Vagina (tissue), 2 donors: Measurements from ENCODE around the gene SPACA4. TPM values are rescaled to one million over a fixed set of nuclear protein-coding genes. Genes with fewer than 3 reads are reported as not detected.

ENCODE experiments used
- DNase-seq, 2 donors: peaks; one replicate each; pipeline ENCODE4 v3.0.0-alpha.2; 2017; ENCODE audit errors: extremely low spot score in 2 of 2
- H3K27ac ChIP-seq: fragments of 200-600 bp; sonication (generic); one replicate; pipeline ENCODE4 v1.5.1; 2019
- H3K27me3 ChIP-seq: fragments of 200-600 bp; sonication (generic); one replicate; pipeline ENCODE4 v1.5.1; 2019
- H3K36me3 ChIP-seq, 2 donors: fragments of 200-600 bp; sonication (generic); one replicate each; pipeline ENCODE4 v1.5.1; 2017 to 2019
- H3K4me1 ChIP-seq: fragments of 200-600 bp; sonication (generic); one replicate; pipeline ENCODE4 v1.5.1; 2019
- H3K4me3 ChIP-seq, 2 donors: fragments of 200-600 bp; sonication (generic); 1 replicate in 1 of 2; 2 replicates in 1 of 2; pipeline ENCODE4 v1.5.1; 2016 to 2019
- H3K9me3 ChIP-seq: fragments of 200-600 bp; sonication (generic); one replicate; pipeline ENCODE4 v1.5.1; 2019
- POLR2A ChIP-seq, 2 donors: fragments of 450-650 bp; IDR thresholded peaks; one replicate each; pipeline ENCODE4 v1.6.1; 2017; ENCODE audit warnings: antibody characterized with exemption in 2 of 2, mild to moderate bottlenecking in 2 of 2, moderate library complexity in 2 of 2
- POLR2AphosphoS5 ChIP-seq, 2 donors: sonication (generic); formaldehyde crosslinking; IDR thresholded peaks; one replicate each; pipeline ENCODE4 v1.9.0; 2017; ENCODE audit warnings: antibody characterized with exemption in 2 of 2, mild to moderate bottlenecking in 2 of 2, low read depth in 1 of 2; ENCODE audit not compliant: insufficient read depth in 1 of 2
- intact Hi-C: fragments of 100-400 bp; cut with DNase I; formaldehyde crosslinking; loops from one replicate; pipeline ENCODE4 v1.15.1; 2023
- total RNA-seq: library from RNA; depleted of rRNA; stranded (reverse); fragments of >200 nt; gene quantifications from one replicate; pipeline ENCODE4 v1.2.3, GENCODE V29; 2016
- TF ChIP-seq, protein P1 (sequence below), 3 experiments: fragments of 450-650 bp in 2 of 3; fragments of 200-600 bp in 1 of 3; sonication (generic) in 1 of 3; IDR thresholded peaks; one replicate each; pipeline ENCODE4 v1.5.1; 2017 to 2019; ENCODE audit warnings: antibody characterized with exemption in 3 of 3, mild to moderate bottlenecking in 2 of 3, moderate library complexity in 2 of 3

The SPACA4 gene
- total RNA-seq, 1 donor from 2014 or later = 3.9 TPM

- Histone ChIP-seq H3K9me3 (no peaks in the 10 kb centered on the region), H3K36me3 (peaks cover 0 to 31% of the 10 kb centered on the region in 2 donors), H3K27ac (peak overlapping the region; percentile 93), H3K27me3 (no peaks in the 10 kb centered on the region), H3K4me3 (peak overlapping the region; percentile 64 to 95), H3K4me1 (peaks cover 46% of the 10 kb centered on the region)
- intact Hi-C loops = no loop called here
- TF ChIP-seq, protein P1, sequence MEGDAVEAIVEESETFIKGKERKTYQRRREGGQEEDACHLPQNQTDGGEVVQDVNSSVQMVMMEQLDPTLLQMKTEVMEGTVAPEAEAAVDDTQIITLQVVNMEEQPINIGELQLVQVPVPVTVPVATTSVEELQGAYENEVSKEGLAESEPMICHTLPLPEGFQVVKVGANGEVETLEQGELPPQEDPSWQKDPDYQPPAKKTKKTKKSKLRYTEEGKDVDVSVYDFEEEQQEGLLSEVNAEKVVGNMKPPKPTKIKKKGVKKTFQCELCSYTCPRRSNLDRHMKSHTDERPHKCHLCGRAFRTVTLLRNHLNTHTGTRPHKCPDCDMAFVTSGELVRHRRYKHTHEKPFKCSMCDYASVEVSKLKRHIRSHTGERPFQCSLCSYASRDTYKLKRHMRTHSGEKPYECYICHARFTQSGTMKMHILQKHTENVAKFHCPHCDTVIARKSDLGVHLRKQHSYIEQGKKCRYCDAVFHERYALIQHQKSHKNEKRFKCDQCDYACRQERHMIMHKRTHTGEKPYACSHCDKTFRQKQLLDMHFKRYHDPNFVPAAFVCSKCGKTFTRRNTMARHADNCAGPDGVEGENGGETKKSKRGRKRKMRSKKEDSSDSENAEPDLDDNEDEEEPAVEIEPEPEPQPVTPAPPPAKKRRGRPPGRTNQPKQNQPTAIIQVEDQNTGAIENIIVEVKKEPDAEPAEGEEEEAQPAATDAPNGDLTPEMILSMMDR (IDR thresholded peaks at IDR 0.05) = no peak
- DNase-seq = no peak
These were observed 10.8 kb downstream of the SPACA4 start for GRCh38 chr19:48617146-48617937.

- Histone ChIP-seq H3K36me3 (peaks cover 0 to 31% of the 10 kb centered on the region in 2 donors), H3K9me3 (no peaks in the 10 kb centered on the region), H3K4me3 (peak overlapping the region; percentile 64 to 95), H3K4me1 (peaks cover 53% of the 10 kb centered on the region), H3K27me3 (no peaks in the 10 kb centered on the region), H3K27ac (peak overlapping the region; percentile 93)
- TF ChIP-seq POLR2A (IDR thresholded peaks at IDR 0.05) = no peak
- intact Hi-C loops = no loop called here
- no peak for DNase-seq
These were observed 11.9 kb downstream of the SPACA4 start for GRCh38 chr19:48618278-48618915.

GRCh38 chr19:48618916-48619691 lies 12.6 kb downstream of the SPACA4 start, which contains the start of the genes RPL18 and SPHK2:
TSS of gene RPL18 (minus strand) at chr19:48619178. CDS start at chr19:48619143, 35 bp downstream.
TSS of gene SPHK2 (plus strand) at chr19:48619506. CDS start at chr19:48620515, 1,009 bp downstream.
- DNase-seq = peak; percentile 99 to 100
- H3K4me3 ChIP-seq = peak within 1 kb of the TSS; percentile 64 to 95
- intact Hi-C loops = no loop called here
- TF ChIP-seq, protein P1 (IDR thresholded peaks at IDR 0.05) = no peak
- peak; percentile 99 for TF ChIP-seq POLR2AphosphoS5 (IDR thresholded peaks at IDR 0.05; ENCODE audit: insufficient read depth in 1 of 2, low read depth in 1 of 2)
- TF ChIP-seq POLR2A (IDR thresholded peaks at IDR 0.05) = peak in 1 of 2 donors; percentile 78
- H3K27me3 ChIP-seq = no peaks in the 10 kb centered on the region
- peaks cover 58% of the 10 kb centered on the region for H3K4me1 ChIP-seq
- H3K36me3 ChIP-seq = peaks cover 0 to 31% of the 10 kb centered on the region in 2 donors
- H3K9me3 ChIP-seq = no peaks in the 10 kb centered on the region
- H3K27ac ChIP-seq = peak within 1 kb of the TSS; percentile 93

DNA sequence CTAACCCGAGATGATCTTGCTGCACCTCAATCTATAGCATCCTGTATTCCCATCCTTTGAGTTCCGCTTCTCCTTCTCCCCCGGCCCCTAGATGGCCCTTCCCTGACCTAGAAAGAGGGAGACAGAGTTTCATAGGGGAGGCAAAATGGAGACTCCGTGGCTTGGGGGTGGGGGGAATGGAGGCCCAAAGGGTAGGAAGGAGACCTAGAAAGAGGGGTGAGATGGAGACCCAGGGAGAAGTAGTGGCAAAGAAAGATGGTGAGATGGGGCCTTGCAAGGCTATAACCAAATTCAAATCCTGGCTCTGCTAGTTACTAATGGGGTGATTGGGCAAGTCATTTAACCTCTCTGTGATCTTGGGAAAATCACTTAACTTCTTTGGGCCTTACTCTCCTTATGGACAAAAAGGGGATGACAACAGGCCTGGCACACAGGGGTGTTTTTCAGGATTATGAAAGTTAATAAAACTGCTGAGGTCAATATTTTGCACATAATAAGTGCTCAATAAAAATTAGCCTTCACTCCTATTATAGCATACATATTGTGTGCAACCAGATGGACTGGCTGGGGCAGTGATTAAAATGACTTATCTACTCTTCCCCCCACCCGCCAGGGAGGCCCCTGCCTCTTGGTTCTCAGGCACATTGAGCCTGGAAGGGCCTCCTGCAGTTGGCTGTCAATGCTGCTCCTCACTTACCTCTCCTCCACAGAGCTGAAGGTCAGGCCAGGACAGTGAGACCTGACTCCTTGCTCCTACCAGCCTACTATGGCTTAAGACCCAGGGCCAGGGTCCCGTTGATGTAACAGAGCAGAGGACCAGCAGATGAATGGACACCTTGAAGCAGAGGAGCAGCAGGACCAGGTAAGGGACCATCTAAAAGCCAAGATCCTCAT lies 13.4 kb downstream of the SPACA4 start:
- intact Hi-C loops = no loop called here
- H3K4me1 ChIP-seq = peaks cover 66% of the 10 kb centered on the region
- H3K4me3 ChIP-seq = peak overlapping the region; percentile 64 to 95

More for the DNA sequence above, 13.4 kb downstream of the SPACA4 start:
- H3K36me3 ChIP-seq = peaks cover 0 to 29% of the 10 kb centered on the region in 2 donors
- H3K27me3 ChIP-seq = no peaks in the 10 kb centered on the region
- peak overlapping the region; percentile 93 for H3K27ac ChIP-seq
- no peak for DNase-seq
- TF ChIP-seq POLR2A (IDR thresholded peaks at IDR 0.05) (no peak), POLR2AphosphoS5 (IDR thresholded peaks at IDR 0.05; ENCODE audit: insufficient read depth in 1 of 2, low read depth in 1 of 2) (no peak)
- TF ChIP-seq, protein P1 (IDR thresholded peaks at IDR 0.05) = no peak
- no peaks in the 10 kb centered on the region for H3K9me3 ChIP-seq
